Type B pancreatic cell (in vitro differentiated cells): ENCODE data around the gene PDE4A. TPM values are rescaled to one million over a fixed set of nuclear protein-coding genes. Genes with fewer than 3 reads are reported as not detected.
A peak's percentile ranks its signal among the peaks of the same experiment; 100 is the strongest.
"Not testable (repeated sequence)": the region's sequence is repeated elsewhere in the genome, so short reads cannot be mapped to it uniquely, and the experiment has no call there.

Experiments used
- DNase-seq: peaks from one replicate; pipeline ENCODE4 v3.0.0; 2021; ENCODE audit warnings: mixed read lengths; ENCODE audit not compliant: unreplicated experiment; ENCODE audit errors: extremely low spot score
- H3K27ac Mint-ChIP-seq: 2 replicates; pipeline ENCODE4 v1.8.0; 2021; ENCODE audit warnings: mild to moderate bottlenecking, mixed read lengths
- H3K27me3 Mint-ChIP-seq: 2 replicates; pipeline ENCODE4 v1.8.0; 2021; ENCODE audit warnings: mixed read lengths
- H3K36me3 Mint-ChIP-seq: 2 replicates; pipeline ENCODE4 v1.8.0; 2021; ENCODE audit warnings: mixed read lengths
- H3K4me1 Mint-ChIP-seq: one replicate; pipeline ENCODE4 v1.8.0; 2021; ENCODE audit warnings: mixed read lengths; ENCODE audit not compliant: unreplicated experiment
- H3K4me3 Mint-ChIP-seq: 2 replicates; pipeline ENCODE4 v1.8.0; 2021; ENCODE audit warnings: mild to moderate bottlenecking, mixed read lengths
- H3K9me3 Mint-ChIP-seq: 2 replicates; pipeline ENCODE4 v1.8.0; 2021; ENCODE audit warnings: mixed read lengths
- total RNA-seq: library from RNA; stranded (reverse); gene quantifications from 2 replicates; pipeline ENCODE4 v1.2.1, GENCODE V29; 2021; ENCODE audit warnings: low replicate concordance
- TF ChIP-seq, protein P1 (sequence below): fragments of 200-600 bp; sonication (generic); conservative IDR thresholded peaks from 2 replicates; pipeline ENCODE4 v1.5.0; 2021; ENCODE audit warnings: antibody characterized with exemption, mild to moderate bottlenecking

The PDE4A gene
- total RNA-seq, 1 donor from 2014 or later, result 1.6 TPM

DNA sequence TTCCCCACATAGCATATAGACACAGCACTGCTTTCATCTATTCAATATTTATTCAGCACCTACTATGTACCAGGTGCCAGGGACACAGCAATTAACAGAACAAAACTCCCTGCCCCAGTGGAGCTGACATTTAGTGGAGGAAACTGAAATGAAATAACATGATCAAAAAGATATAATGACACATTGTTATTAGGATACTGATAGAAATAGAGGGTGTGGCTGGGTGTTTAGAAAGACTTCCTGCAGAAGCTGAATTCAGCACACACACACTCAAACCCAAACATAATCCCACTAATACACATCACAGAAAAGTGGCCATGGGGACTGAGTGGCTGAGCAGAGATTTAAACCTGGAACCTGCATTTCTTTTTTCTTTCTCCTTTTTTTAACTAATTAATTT is 13.2 kb upstream of the PDE4A start:
- Mint-ChIP-seq H3K4me3 (no peak overlapping the region), H3K27me3 (peaks cover 73% of the 10 kb centered on the region), H3K4me1 (peaks cover 9% of the 10 kb centered on the region)

DNA sequence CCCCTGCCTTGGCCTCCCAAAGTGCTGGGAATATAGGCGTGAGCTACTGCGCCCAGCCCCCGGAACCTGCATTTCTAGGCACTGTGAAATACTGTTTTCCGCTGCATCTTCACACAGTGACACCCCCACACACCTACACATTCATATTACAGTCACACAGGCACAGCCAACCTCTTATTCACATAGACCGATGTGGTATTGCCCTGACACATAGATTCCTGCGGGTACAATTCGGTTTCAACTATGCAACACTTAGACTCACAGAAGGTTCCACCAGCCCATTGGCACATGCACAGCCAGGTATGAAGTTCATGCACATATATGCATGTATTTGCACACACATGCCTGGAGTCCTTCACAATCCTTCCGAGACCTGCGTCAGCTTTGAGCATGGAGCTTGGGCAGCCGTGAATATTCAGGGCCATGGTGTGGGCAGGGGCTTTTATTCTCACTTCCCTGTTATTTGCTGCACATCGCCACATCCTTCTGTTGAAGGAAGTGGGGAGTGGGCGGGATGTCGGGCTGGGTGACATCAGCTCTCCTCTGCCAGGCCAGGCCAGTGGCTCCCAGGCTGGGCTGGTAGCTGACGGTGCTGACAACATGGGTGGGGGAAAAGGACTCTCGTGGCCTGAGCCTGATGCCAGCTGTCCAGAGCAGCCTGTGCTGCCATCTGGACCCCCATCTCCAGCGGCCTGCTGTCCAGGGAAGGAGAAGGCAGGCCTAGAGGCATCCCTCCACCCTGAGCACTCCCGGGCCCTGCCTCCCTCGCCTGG is 11.6 kb upstream of the PDE4A start:
- Mint-ChIP-seq H3K36me3 (no peaks in the 10 kb centered on the region), H3K27ac (no peak overlapping the region), H3K4me3 (no peak overlapping the region), H3K9me3 (no peaks in the 10 kb centered on the region), H3K4me1 (peaks cover 4% of the 10 kb centered on the region), H3K27me3 (peaks cover 84% of the 10 kb centered on the region)
- DNase-seq, result no peak
- TF ChIP-seq, protein P1, sequence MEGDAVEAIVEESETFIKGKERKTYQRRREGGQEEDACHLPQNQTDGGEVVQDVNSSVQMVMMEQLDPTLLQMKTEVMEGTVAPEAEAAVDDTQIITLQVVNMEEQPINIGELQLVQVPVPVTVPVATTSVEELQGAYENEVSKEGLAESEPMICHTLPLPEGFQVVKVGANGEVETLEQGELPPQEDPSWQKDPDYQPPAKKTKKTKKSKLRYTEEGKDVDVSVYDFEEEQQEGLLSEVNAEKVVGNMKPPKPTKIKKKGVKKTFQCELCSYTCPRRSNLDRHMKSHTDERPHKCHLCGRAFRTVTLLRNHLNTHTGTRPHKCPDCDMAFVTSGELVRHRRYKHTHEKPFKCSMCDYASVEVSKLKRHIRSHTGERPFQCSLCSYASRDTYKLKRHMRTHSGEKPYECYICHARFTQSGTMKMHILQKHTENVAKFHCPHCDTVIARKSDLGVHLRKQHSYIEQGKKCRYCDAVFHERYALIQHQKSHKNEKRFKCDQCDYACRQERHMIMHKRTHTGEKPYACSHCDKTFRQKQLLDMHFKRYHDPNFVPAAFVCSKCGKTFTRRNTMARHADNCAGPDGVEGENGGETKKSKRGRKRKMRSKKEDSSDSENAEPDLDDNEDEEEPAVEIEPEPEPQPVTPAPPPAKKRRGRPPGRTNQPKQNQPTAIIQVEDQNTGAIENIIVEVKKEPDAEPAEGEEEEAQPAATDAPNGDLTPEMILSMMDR, result no peak

More for the DNA sequence above, 13.2 kb upstream of the PDE4A start:
- Mint-ChIP-seq H3K36me3 (no peaks in the 10 kb centered on the region), H3K27ac (no peak overlapping the region), H3K9me3 (no peaks in the 10 kb centered on the region)
- DNase-seq, result no peak
- TF ChIP-seq, protein P1, result no peak

DNA sequence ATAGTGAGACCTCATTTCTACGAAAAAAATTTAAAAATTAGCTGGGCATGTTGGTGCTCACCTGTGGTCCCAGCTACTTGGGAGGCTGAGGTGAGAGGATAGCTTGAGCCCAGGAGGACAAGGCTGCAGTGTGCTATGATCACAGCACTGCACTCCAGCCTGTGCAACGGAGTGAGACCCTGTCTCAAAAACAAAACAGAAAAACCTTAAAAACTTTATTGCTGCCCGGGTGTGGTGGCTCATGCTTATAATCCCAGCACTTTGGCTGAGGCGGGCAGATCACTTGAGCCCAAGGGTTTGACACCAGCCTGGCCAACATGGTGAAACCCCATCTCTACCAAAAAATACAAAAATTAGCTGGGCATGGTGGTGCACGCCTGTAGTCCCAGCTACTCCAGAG is 9.1 kb upstream of the PDE4A start:
- not testable (repeated sequence) for H3K4me1 Mint-ChIP-seq, H3K9me3 Mint-ChIP-seq, H3K27ac Mint-ChIP-seq, H3K36me3 Mint-ChIP-seq, DNase-seq, H3K4me3 Mint-ChIP-seq
- peaks cover 84% of the 10 kb centered on the region for H3K27me3 Mint-ChIP-seq

DNA sequence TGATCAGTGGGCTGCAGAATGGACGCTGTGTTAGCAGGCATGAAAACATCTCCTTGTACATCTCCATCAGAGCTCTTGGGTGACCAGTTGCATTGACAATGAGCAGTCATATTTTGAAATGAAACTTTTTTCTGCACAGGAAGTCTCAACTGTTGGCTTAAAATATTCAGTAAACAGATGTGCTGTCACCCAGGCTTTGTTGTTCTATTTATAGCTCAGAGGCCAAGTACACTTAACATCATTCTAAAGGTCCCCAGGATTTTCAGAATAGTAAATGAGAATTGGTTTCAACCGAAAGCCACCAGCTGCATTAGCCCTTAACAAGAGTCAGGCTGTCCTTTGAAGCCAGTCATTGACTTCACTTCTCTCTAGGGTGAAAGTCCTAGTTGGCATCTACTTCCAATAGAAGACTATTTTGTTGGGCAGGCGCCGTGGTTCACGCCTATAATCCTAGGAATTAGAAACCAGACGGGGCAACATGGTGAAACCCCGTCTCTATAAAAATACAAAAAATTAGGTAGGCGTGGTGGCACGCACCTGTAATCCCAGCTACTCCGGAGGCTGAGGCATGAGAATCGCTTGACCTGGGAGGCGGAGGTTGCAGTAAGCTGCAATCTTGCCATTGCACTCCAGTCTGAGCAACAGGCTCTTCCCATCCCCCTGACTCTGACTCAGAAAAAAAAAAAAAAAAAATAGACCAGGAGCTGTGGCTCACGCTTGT is 7.9 kb upstream of the PDE4A start:
- no peaks in the 10 kb centered on the region for H3K9me3 Mint-ChIP-seq
- H3K4me1 Mint-ChIP-seq, result peaks cover 5% of the 10 kb centered on the region
- no peak overlapping the region for H3K27ac Mint-ChIP-seq
- H3K36me3 Mint-ChIP-seq, result no peaks in the 10 kb centered on the region
- TF ChIP-seq, protein P1, result no peak
- DNase-seq, result no peak
- no peak overlapping the region for H3K4me3 Mint-ChIP-seq
- H3K27me3 Mint-ChIP-seq, result peaks cover 83% of the 10 kb centered on the region

DNA sequence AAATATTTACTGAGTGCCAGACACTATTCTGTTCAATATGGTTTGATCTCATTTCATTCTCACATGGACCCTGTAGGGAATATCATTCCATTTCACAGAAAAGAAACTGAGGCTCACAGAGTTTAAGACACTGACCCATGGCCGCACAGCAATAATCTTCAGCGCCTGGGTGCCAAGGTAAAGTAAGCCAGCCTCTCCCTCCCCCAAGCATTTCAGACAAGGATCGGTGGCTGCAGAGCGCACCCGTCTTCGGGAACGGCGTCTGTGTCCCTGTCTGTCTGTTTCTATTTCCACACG is 4.3 kb upstream of the PDE4A start:
- Mint-ChIP-seq H3K27ac (no peak overlapping the region), H3K27me3 (peaks cover 75% of the 10 kb centered on the region), H3K4me1 (peaks cover 20% of the 10 kb centered on the region), H3K9me3 (no peaks in the 10 kb centered on the region), H3K36me3 (peaks cover 3% of the 10 kb centered on the region), H3K4me3 (peak overlapping the region; percentile 64)
- TF ChIP-seq, protein P1, result no peak
- DNase-seq, result no peak
